Thyroid gland (tissue), 4 donors: ENCODE results near the gene MYDGF.

Source experiments
- POLR2A ChIP-seq, 2 donors: fragments of 450-650 bp; IDR thresholded peaks; one replicate each; pipeline ENCODE4 v1.6.1; 2017; ENCODE audit warnings: antibody characterized with exemption in 2 of 2, mild to moderate bottlenecking in 2 of 2, moderate library complexity in 1 of 2
- TF ChIP-seq, protein P1 (sequence below), 6 experiments: fragments of 200-600 bp in 3 of 6; fragments of 450-650 bp in 3 of 6; sonication (generic) in 3 of 6; IDR thresholded peaks; one replicate each; pipeline ENCODE4 v1.5.1; 2016 to 2019; ENCODE audit warnings: antibody characterized with exemption in 6 of 6, mild to moderate bottlenecking in 2 of 6, inconsistent platforms in 1 of 6, moderate library complexity in 1 of 6

GRCh38 chr19:4694211-4694987 lies 24.3 kb upstream of the MYDGF start:
- TF ChIP-seq, protein P1, sequence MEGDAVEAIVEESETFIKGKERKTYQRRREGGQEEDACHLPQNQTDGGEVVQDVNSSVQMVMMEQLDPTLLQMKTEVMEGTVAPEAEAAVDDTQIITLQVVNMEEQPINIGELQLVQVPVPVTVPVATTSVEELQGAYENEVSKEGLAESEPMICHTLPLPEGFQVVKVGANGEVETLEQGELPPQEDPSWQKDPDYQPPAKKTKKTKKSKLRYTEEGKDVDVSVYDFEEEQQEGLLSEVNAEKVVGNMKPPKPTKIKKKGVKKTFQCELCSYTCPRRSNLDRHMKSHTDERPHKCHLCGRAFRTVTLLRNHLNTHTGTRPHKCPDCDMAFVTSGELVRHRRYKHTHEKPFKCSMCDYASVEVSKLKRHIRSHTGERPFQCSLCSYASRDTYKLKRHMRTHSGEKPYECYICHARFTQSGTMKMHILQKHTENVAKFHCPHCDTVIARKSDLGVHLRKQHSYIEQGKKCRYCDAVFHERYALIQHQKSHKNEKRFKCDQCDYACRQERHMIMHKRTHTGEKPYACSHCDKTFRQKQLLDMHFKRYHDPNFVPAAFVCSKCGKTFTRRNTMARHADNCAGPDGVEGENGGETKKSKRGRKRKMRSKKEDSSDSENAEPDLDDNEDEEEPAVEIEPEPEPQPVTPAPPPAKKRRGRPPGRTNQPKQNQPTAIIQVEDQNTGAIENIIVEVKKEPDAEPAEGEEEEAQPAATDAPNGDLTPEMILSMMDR (IDR thresholded peaks at IDR 0.05), result no peak
- TF ChIP-seq POLR2A (IDR thresholded peaks at IDR 0.05), result no peak
